Mucosa of gallbladder (tissue), 1 donor: ENCODE results near the gene SFMBT2. TPM values are rescaled to one million over a fixed set of nuclear protein-coding genes. Genes with fewer than 3 reads are reported as not detected.

Source experiments
- DNase-seq: peaks from one replicate; pipeline ENCODE4 v3.0.0-alpha.2; 2020; ENCODE audit warnings: low spot score
- total RNA-seq: library from RNA; stranded (reverse); gene quantifications from one replicate; pipeline ENCODE4 v1.2.1, GENCODE V29; 2021
- donor health status: DM: no; HTN: no; CAD: no.

The SFMBT2 gene
- total RNA-seq, 1 donor from 2014 or later = 19.8 TPM

DNA sequence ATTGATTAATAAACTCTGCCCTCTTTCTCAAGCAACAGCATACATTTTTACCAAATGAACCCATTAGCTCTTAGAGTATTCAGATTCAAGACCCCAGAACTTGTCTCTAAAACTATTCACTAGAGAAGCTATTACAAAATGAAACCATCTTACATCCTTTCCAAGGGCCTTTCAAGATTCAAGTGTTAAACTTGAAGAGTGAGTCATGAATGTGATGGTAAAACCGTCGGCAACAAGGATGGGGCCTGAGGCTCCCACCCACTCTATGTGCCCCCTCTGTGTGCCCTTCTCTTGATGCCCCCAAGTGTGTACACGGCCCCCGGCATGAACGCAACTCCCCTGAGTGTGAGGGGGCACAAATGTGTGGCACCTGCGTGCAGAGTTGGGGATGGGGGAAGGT lies 46.4 kb downstream of the SFMBT2 start:
- no peak for DNase-seq

DNA sequence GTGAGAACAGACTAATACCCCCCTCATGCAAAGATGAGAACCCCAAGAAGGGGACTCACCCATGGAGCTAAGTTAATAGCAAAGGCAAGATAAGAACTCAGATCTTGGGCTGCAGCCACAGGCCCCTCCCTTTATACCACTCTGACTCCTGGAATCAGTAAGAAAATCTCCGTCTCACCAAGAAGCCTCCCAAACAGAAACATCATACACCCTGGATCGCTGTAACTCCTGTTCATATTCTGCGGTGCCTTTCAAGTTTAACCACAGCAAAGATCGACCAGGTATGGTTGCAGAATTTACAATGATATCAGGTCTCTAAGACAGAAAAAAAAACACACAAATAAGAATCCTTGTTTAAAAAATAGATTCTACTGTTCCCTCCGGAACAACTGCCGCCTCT lies 47.1 kb downstream of the SFMBT2 start:
- DNase-seq = no peak

DNA sequence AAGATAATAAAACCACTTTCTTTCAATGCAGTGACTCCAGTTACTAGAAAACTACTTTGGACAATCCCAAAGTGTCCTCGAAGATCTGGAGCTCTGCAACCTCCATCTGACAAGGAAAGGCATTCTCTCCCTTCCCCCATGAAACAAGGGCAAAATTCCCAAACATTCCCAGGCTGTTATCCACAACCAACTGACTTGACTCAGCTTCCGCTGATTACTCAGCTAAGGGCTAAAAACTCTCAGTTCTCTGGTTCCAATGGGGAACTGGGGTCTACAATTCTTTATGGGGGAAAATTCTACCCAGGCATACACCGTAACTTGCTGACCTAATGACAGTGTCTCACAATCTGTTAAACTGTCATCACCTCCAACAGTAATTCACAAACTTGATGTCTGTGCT lies 48.4 kb downstream of the SFMBT2 start:
- DNase-seq = no peak

DNA sequence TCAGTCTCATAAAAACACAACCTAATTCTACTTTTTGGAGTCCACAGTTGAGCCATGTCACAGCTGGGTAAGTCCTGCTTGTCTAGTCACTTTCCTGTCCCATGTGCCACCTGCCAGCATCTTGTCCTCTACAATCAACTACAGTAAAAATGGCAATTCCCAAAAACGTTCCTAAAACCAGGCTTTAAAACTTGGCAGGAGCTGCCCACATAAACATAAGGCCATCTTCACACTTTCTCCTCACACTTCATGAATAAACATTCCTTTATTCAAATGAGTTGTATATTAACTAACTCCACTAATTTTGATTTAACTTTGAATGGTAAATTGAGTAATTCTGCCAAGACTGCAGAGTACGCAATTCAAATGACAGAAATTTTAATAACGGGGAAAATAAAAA lies 49.5 kb downstream of the SFMBT2 start:
- DNase-seq = no peak

DNA sequence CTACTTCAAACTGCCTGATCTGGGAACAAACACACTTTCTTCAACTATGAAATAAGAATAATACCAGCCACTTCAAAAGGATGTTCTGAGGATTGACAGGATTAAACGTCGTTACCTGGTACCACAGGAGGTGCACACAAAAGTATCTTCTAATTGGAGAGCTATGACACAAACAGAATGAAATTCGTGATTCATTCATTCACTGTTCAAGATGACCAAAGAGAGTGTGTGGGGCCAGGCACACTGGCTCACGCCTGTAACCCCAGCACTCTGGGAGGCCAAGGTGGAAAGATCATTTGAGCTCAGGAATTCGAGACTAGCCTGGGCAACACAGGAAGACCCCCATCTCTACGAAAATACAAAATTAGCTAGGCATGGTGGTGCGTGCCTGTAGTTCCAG lies 50.9 kb downstream of the SFMBT2 start:
- DNase-seq = no peak

DNA sequence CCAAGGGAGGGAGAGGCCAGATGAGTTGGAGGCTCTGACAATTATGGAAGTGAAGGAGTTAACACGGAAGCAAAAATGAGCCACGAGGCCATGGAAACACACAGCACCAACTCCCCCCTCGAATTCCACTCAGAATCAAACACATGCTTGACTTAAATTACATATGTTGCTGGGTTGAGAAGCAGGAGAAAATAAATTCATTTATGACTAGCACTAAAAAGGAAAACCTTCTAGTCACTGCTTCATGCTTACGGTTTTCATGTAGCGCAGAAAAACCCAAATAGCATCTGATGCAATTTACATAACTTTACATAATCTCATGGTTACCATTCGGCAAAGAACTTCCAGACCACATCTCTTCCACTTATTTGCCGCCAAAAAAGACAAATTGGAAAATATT lies 51.5 kb downstream of the SFMBT2 start:
- no peak for DNase-seq

DNA sequence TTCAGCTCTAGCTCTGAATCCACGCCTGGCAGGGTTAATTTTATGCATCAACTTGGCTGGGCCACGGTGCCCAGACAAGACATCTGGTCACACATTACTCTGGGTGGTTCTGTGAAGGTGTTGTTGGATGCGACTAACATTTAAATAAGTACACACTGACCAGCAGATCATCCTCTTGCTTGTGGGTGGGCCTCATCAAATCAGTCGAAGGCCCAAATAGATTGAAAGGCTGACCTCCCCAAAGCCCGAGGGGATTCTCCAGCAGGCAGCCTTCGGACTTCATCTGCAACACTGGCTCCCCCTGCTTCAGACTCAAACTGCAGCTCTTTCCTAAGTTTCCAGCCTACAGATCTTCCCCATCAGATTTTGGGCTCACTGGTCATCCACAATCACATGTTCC lies 53.6 kb downstream of the SFMBT2 start:
- DNase-seq = no peak

DNA sequence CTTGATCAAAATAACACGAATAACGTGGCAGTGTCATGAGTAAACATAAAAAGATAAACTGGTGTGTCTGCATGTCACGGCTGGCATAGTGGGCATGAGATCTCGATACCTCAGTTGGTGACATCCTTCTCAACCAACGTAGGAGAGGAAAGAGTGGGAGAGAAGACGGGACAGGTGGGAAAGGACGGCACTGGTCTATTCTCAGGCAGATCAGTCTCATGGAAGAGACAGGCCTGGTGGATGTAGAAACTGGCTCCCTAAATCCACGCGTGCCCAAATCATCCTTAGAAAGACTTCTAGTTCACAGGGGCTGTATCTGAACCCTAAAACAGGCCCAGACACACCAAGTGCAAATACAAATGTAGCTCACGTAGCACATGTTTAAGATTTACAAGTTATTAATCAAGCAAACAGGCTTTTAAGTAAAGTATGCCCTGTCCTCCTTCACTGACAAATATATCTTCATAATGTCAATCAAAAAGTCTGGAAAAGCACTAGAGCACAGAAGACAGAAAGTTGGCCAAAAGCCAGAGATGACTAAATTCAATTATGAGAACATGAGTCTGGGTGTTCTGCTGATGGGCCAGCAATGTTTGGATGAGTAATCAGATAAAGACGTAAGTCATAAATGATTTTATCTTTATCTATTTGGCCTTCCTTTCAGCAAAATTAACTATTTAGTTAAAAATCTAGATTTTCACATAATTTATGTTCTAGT lies 56.3 kb downstream of the SFMBT2 start:
- no peak for DNase-seq

DNA sequence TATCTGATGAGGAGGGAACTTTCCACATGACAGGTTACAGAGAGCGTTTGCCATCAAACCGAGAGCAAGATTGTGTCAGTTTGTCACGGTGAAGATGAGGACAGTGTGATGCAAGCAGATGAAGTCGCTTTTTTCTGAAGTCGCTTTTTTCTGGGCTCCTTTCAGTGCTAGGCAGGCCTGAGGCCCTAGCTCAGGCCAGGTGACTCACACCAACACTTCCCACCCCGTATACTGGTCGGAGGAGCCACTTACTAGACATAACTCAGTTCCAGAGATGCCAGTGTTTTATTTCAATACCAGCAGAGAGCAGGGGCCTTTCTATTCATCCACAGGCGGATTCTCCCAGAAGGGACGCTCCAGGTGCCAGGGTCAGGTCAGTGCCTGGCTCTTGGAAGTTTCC lies 58.9 kb downstream of the SFMBT2 start:
- no peak for DNase-seq

DNA sequence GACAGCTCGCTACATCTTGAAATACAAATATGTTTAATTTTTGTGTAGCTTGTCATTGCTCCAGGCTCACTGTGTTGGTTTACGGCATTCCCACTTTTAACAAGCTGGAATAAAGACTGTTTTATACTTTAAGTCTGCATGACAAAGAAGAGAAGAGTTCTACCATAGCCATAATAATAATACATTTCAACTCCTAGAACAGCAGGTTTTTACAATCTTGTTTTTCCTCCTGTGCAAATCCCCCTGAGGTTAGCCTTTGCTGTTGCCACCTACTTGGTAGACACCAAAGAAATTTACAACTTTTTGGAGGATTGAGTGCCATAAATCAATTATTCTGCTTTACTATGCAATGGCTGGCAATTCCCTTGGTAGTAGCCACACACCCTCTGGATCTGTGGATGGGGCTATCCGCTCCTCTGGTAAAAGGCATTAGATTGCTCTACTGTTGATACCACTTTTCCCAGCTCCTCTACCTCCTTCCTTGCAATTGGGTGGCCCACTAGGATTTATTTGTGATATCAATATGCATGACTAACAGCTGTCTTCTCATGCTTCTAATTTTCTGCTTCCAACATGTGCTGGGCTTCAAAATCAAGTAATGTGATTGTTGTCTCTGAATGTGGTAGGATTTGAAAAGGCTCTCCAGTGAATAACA lies 60.2 kb downstream of the SFMBT2 start:
- DNase-seq = no peak

DNA sequence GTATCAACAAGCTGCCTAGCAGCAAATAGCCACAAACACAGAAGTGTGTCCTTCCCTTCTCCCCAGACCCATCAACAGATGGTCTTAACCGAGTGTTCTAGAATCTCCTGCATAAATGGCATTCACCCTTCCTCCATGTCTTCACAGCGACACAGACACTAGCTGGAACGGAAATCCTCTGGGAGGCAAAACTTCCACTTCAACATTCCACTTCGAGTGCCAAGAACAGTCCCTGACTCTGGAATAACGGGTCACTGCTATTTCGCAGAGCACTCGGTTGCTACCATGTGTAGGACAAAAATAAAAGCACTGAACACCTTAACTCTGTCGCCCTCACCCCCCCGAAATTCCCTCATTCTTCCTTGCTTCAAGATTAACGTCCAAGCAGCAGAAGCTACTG lies 65.1 kb downstream of the SFMBT2 start:
- no peak for DNase-seq

DNA sequence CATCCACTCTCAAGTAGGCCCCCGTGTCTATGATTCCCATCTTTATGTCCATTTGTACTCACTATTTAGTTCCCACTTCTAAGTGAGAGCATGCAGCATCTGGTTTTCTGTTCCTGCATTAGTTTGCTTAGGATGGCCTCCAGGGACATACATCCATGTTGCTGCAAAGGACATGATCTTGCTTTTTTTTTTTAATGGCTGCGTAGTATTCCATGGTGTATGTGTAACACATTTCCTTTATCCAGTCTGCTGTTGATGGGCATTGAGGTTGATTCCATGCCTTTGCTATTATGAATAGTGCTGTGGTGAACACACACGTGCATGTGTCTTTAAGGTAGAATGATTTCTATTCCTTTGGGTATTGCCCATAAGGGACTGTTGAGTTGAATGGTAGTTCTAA lies 67.8 kb downstream of the SFMBT2 start:
- DNase-seq = no peak

GRCh38 chr10:7340179-7340874 lies 70.5 kb downstream of the SFMBT2 start:
- no peak for DNase-seq

DNA sequence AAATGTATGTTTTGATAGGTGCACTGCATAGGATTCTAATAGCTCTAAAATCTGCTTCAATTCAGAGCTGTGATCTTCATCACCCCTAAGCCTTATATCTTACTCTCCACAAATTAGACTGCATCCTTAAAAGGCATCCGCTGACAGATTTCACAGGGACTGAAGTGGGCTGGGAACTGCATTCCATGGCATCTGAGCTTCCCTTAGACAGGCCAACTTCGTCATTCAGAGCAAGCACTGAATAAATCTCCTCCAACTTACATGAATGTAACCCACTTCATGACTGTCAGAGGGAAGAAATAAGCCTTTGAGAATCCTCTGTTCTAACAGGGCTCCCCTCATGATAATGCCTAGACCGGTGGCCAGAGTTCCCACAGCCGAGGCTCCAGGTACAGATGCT lies 71.3 kb downstream of the SFMBT2 start:
- DNase-seq = no peak

DNA sequence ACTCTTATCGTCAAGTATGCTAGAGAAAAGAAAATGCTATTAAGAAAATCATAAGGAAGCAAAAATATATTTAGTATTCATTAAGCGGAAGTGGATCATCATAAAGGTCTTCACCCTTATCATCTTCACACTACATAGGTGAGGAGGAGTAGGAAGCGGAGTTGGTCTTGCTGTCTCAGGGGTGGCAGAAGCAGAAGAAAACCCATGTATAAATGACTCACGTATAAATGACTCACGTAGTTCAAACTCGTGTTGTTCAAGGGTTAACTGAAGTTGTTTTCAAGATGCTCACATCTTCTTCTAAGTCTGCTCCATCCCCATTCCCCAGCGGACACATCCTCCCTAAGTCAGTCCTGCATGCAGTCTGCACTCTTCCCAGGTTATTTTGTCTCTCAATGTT lies 72.4 kb downstream of the SFMBT2 start:
- DNase-seq = no peak

DNA sequence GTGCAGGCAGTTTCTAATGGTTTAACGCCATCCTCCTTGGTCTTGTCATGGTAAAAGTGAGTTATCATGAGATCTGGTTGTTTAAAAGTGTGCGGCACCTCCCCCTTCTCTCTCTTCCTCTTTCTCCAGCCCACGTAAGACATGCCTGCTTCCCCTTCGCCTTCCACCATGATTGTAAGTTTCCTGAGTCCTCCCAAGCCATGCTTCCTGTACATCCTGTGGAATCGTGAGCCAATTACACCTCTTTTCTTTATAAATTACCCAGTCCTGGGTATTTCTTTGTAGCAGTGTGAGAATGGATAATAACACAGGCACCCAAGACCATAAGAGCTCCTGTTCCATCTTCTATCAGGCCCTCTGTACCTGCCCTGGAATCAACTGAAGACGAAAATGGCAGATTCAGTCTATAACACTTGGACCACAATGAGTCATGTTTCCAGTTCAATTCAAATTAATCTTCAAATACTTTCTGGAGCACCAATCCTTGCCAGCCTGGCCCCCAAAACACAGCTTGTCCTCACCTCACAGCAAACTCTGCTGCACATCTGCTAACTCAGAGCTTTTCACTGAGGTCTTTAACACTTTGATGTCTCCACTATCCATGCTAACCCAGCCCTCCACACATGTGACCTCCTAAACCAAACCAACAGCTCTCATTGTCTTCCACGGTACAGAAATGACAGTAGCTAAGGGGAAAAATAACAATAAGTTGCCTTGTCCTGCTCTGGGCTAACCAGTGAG lies 73.2 kb downstream of the SFMBT2 start:
- no peak for DNase-seq

DNA sequence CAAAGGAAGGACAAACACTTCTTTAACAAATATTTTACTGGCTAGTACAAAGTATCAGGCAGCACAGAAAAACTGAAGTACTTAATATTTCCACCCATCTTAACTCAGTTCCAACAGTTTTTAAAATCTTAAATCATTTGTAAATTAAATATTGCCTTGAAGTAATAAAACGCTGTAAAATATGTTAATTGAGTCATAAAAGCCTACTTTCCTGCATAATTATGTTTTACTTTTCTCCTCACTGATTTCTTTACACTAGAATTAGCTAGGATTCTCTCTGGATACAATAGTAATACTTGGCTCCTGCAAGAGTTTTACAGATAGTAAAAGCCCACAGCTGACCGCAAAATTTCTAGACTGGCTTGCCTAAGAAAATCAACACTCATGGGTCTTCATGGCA lies 74.9 kb downstream of the SFMBT2 start:
- DNase-seq = no peak

- DNase-seq = no peak
Measured at GRCh38 chr10:7334642-7334964, 76.2 kb downstream of the SFMBT2 start.

- no peak for DNase-seq
Measured at GRCh38 chr10:7333961-7334641, 76.7 kb downstream of the SFMBT2 start.

DNA sequence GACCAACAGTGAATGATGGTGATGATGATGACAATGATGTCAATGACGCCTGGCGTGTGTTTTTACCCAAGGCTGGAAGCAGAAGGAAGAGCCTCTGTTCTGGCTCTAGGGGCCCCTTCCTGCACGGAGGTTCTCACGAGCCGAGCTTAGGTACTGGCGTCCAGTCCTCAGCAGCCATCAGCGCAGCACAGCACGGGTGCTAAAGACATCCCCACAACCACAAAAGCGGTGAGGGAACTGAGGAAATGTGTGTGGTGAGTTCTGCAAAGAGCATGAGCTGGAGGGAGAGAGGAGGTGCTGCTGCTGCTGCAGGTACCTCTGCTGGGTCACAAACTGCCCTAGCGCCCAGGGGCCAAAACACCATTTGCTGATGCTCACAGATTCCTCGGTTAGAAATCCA lies 81.6 kb downstream of the SFMBT2 start:
- no peak for DNase-seq

- no peak for DNase-seq
Measured at GRCh38 chr10:7327885-7328284, 82.9 kb downstream of the SFMBT2 start.

DNA sequence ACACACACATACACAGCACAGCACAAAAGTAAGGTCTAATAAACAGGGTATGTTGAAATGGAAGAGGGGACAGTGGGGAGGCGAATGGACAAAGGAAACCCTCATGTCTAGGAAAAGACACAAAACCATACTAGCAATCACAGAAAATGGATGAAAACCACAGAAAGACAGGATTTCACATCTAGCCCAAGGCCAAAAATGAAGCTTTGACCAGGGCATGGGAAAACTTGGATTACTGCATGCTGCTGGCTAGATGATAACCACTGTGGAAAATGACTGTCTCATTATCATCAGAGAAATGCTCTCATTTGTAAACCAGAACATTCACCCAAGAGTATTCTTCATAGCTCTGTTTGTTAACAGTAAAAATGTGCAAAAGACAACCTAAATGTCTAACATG lies 88.2 kb downstream of the SFMBT2 start:
- no peak for DNase-seq
